ENCODE measurements around the gene LRMDA. TPM values are rescaled to one million over a fixed set of nuclear protein-coding genes. Genes with fewer than 3 reads are reported as not detected.

The LRMDA gene
- total RNA-seq, 3 donors from 2014 or later, result 8.3 to 17.1 (median 11.1) TPM

- no peaks in the 10 kb centered on the region for H3K36me3 ChIP-seq
- intact Hi-C loops (cut with DNase I; ENCODE audit: low total_unique reads), result no loop called here
- H3K9me3 ChIP-seq, result no peaks in the 10 kb centered on the region
- H3K4me1 ChIP-seq, result no peaks in the 10 kb centered on the region
- no peak for TF ChIP-seq POLR2A (IDR thresholded peaks at IDR 0.05)
- no peak overlapping the region for H3K4me3 ChIP-seq
- no peak overlapping the region for H3K27ac ChIP-seq
- DNase-seq (ENCODE audit: low spot score in 2 of 2), result no peak
- H3K27me3 ChIP-seq, result no peaks in the 10 kb centered on the region
Observed at GRCh38 chr10:76285012-76285411, 853.6 kb downstream of the LRMDA start.

GRCh38 chr10:76285515-76285914 is 854.1 kb downstream of the LRMDA start:
- intact Hi-C loops (cut with DNase I; ENCODE audit: low total_unique reads), result no loop called here
- no peak for DNase-seq (ENCODE audit: low spot score in 2 of 2)
- TF ChIP-seq POLR2A (IDR thresholded peaks at IDR 0.05), result no peak
- Histone ChIP-seq H3K27ac (no peak overlapping the region), H3K9me3 (no peaks in the 10 kb centered on the region), H3K36me3 (no peaks in the 10 kb centered on the region), H3K27me3 (no peaks in the 10 kb centered on the region), H3K4me1 (no peaks in the 10 kb centered on the region), H3K4me3 (no peak overlapping the region)

- H3K27ac ChIP-seq, result no peak overlapping the region
- H3K9me3 ChIP-seq, result no peaks in the 10 kb centered on the region
- intact Hi-C loops (cut with DNase I; ENCODE audit: low total_unique reads), result no loop called here
- TF ChIP-seq CTCF (IDR thresholded peaks at IDR 0.05) (no peak), POLR2A (IDR thresholded peaks at IDR 0.05) (no peak), POLR2AphosphoS5 (IDR thresholded peaks at IDR 0.05) (no peak)
- no peaks in the 10 kb centered on the region for H3K36me3 ChIP-seq
- H3K27me3 ChIP-seq, result no peaks in the 10 kb centered on the region
- no peaks in the 10 kb centered on the region for H3K4me1 ChIP-seq
- no peak for DNase-seq (ENCODE audit: low spot score in 2 of 2)
- no peak overlapping the region for H3K4me3 ChIP-seq
Observed at GRCh38 chr10:76286536-76286935, 855.1 kb downstream of the LRMDA start.

GRCh38 chr10:76287856-76288255 is 856.4 kb downstream of the LRMDA start:
- Histone ChIP-seq H3K4me3 (no peak overlapping the region), H3K36me3 (no peaks in the 10 kb centered on the region), H3K27ac (no peak overlapping the region), H3K27me3 (no peaks in the 10 kb centered on the region), H3K9me3 (no peaks in the 10 kb centered on the region), H3K4me1 (no peaks in the 10 kb centered on the region)
- TF ChIP-seq POLR2A (IDR thresholded peaks at IDR 0.05), result no peak
- intact Hi-C loops (cut with DNase I; ENCODE audit: low total_unique reads), result no loop called here
- DNase-seq (ENCODE audit: low spot score in 2 of 2), result no peak

GRCh38 chr10:76291175-76291574 is 859.8 kb downstream of the LRMDA start:
- Histone ChIP-seq H3K9me3 (no peaks in the 10 kb centered on the region), H3K4me1 (no peaks in the 10 kb centered on the region), H3K36me3 (no peaks in the 10 kb centered on the region), H3K27me3 (no peaks in the 10 kb centered on the region), H3K27ac (no peak overlapping the region), H3K4me3 (no peak overlapping the region)
- intact Hi-C loops (cut with DNase I; ENCODE audit: low total_unique reads), result no loop called here
- no peak for DNase-seq (ENCODE audit: low spot score in 2 of 2)
- no peak for TF ChIP-seq POLR2A (IDR thresholded peaks at IDR 0.05)
- TF ChIP-seq CTCF (IDR thresholded peaks at IDR 0.05), result no peak
- no peak for TF ChIP-seq POLR2AphosphoS5 (IDR thresholded peaks at IDR 0.05)

GRCh38 chr10:76291885-76292284 is 860.5 kb downstream of the LRMDA start:
- no peak overlapping the region for H3K27ac ChIP-seq

More at GRCh38 chr10:76291885-76292284, 860.5 kb downstream of the LRMDA start:
- DNase-seq (ENCODE audit: low spot score in 2 of 2), result no peak
- no peaks in the 10 kb centered on the region for H3K27me3 ChIP-seq
- no peak overlapping the region for H3K4me3 ChIP-seq
- intact Hi-C loops (cut with DNase I; ENCODE audit: low total_unique reads), result no loop called here
- TF ChIP-seq POLR2AphosphoS5 (IDR thresholded peaks at IDR 0.05) (no peak), POLR2A (IDR thresholded peaks at IDR 0.05) (no peak), CTCF (IDR thresholded peaks at IDR 0.05) (no peak)
- no peaks in the 10 kb centered on the region for H3K4me1 ChIP-seq
- no peaks in the 10 kb centered on the region for H3K9me3 ChIP-seq
- H3K36me3 ChIP-seq, result no peaks in the 10 kb centered on the region
